IPS DF 6.9 (cell line): Measurements from ENCODE around the gene HAL.
"Not testable (repeated sequence)": the region's sequence is repeated elsewhere in the genome, so short reads cannot be mapped to it uniquely, and the experiment has no call there.

Source experiments
- DNase-seq: peaks from one replicate; pipeline ENCODE4 v3.0.0-alpha.2; 2013; ENCODE audit warnings: low read depth, low spot score
- H3K27ac ChIP-seq: one replicate; pipeline ENCODE4 v1.5.1; 2013; ENCODE audit warnings: low read length, control low read depth
- H3K27me3 ChIP-seq: 2 replicates; pipeline ENCODE4 v1.6.1; 2013; ENCODE audit warnings: mild to moderate bottlenecking, low read length; ENCODE audit not compliant: control insufficient read depth, insufficient read depth
- H3K36me3 ChIP-seq: 2 replicates; pipeline ENCODE4 v1.6.1; 2013; ENCODE audit warnings: low read length; ENCODE audit not compliant: control insufficient read depth, insufficient read depth
- H3K4me1 ChIP-seq: 2 replicates; pipeline ENCODE4 v1.6.1; 2013; ENCODE audit warnings: low read length; ENCODE audit not compliant: control insufficient read depth, insufficient read depth
- H3K4me3 ChIP-seq: 2 replicates; pipeline ENCODE4 v1.5.1; 2013; ENCODE audit warnings: mild to moderate bottlenecking, low read length
- H3K9me3 ChIP-seq: 2 replicates; pipeline ENCODE4 v1.6.1; 2013; ENCODE audit warnings: low read length, inconsistent platforms; ENCODE audit not compliant: control insufficient read depth, insufficient read depth
- WGBS: extraction: QIAGEN DNeasy Blood & Tissue Kit; methylation state at CpG from one replicate; pipeline ENCODE4 v1.1.7; 2013; ENCODE audit warnings: mixed read lengths, missing lambda C conversion rate; ENCODE audit not compliant: insufficient read length, insufficient coverage; 5-methylcytosine and 5-hydroxymethylcytosine counted together

Gene HAL

DNA sequence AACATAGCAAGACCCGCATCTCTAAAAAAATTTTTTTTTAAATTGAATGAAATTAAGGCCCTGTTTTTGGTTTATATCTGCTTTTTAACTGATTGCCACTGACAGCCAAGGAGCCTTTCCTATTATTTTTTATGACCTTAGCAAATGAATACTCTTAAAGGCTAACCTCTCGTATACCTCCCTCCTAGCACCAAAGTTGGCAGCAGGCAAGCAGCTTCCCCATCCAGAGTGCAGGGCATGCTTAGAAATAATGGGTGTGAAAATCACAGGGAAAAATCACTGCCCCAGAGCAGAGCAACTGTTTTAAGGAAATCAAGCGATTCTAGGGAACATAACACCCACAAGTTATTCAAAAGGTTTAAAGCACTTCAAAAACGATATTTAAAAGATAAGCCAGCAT lies 20.7 kb downstream of the HAL start:
- H3K27ac ChIP-seq = no peak overlapping the region
- H3K4me3 ChIP-seq = no peak overlapping the region
- no peaks in the 10 kb centered on the region for H3K9me3 ChIP-seq
- 0 out of 2 replicates have a peak, but pooled peaks cover 1% of the 10 kb centered on the region for H3K4me1 ChIP-seq
- no CpG with 5 or more reads among the region's 4 CpGs for WGBS
- no peaks in the 10 kb centered on the region for H3K27me3 ChIP-seq
- no peaks in the 10 kb centered on the region for H3K36me3 ChIP-seq
- no peak for DNase-seq

DNA sequence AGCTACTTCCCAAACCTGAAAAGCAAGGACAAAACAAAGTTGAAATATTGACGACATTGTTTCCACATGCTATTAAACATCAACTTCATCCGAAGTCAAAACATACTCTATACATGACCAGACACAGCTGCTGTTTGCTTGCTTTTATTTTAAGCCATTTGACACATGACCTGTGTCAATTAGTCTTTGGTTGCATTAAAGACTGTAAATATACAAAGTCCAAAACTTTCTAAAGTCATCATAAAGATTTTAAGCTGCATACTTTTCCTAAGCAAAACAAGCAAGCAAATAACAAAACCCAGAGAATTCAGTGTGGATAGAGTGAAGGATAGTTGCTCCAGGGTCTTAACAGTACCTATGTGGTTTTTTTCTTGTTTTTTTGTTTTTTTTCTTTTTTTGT lies 21.8 kb downstream of the HAL start:
- no peak overlapping the region for H3K4me3 ChIP-seq
- no peak for DNase-seq
- no peaks in the 10 kb centered on the region for H3K36me3 ChIP-seq
- H3K4me1 ChIP-seq = peaks cover 1% of the 10 kb centered on the region; the same call in 1 of the 2 replicates
- H3K27me3 ChIP-seq = no peaks in the 10 kb centered on the region
- no CpG with 5 or more reads among the region's 2 CpGs for WGBS
- no peak overlapping the region for H3K27ac ChIP-seq
- no peaks in the 10 kb centered on the region for H3K9me3 ChIP-seq

DNA sequence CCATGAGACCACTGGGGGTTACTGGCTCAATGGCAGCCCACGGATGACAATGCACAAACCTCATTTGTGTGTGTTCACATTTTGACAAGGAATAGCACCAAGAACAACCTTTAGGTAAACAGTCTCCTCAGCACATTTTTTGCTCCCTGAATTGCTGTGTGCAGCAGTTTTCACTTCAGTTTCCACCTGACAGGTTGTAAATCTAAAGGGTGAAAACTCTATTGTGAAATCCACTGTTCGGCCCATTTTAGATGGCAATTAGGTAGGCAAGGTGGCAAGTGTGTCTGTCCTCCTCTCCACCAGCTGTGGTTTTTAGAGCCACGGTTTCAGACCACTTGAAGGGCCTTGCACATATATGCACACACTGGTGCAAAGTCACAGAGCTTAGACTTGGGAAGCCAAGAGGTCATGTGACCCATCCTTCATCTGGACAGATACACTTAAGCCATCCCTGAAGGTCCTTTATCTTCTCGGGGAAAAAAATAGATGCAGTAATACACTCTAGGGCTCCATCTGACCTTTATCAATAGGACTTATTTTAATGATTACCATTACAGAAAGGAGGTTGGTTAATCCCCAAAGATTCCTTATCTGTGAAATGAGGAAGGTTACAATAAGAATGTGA lies 23.2 kb downstream of the HAL start:
- Histone ChIP-seq H3K4me1 (peaks cover 1% of the 10 kb centered on the region; the same call in 1 of the 2 replicates), H3K36me3 (no peaks in the 10 kb centered on the region), H3K27me3 (no peaks in the 10 kb centered on the region), H3K9me3 (no peaks in the 10 kb centered on the region), H3K27ac (no peak overlapping the region), H3K4me3 (no peak overlapping the region)
- no CpG with 5 or more reads among the region's 4 CpGs for WGBS
- DNase-seq = no peak

DNA sequence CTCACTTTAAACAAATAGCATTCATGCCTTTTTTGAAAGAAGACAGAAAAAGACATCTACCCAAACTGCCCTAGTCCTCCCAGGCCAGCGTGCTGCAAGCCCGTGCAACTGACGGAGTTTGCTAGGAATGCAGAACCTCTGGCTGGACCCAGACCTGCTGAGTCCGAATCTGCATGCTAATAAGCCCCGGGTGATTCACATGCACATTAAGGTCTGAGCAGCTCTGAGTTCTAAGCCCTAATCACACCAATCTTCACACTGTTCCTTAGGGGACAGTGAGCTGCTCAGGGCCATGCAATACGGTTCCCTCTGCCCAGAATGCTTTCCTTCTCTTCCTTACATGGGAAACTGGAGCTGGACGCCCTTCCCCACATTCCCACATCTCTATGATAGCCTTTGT lies 25.2 kb downstream of the HAL start:
- Histone ChIP-seq H3K4me3 (no peak overlapping the region), H3K9me3 (no peaks in the 10 kb centered on the region), H3K27ac (no peak overlapping the region), H3K4me1 (no peaks in the 10 kb centered on the region; the same call in 1 of the 2 replicates), H3K36me3 (no peaks in the 10 kb centered on the region), H3K27me3 (no peaks in the 10 kb centered on the region)
- WGBS = no CpG with 5 or more reads among the region's 7 CpGs
- peak; percentile 61 for DNase-seq

DNA sequence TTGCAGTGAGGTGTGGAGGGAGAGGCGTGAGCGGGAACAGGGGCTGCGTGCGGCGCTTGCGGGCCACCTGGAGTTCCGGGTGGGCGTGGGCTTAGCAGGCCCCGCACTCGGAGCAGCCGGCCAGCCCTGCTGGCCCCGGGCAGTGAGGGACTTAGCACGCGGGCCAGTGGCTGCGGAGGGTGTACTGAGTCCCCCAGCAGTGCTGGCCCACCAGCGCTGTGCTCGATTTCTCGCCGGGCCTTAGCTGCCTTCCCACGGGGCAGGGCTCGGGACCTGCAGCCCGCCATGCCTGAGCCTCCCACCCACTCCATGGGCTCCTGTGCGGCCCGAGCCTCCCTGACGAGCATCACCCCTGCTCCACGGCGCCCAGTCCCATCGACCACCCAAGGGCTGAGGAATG lies 27.0 kb downstream of the HAL start:
- not testable (repeated sequence) for H3K36me3 ChIP-seq, H3K27me3 ChIP-seq, H3K27ac ChIP-seq, H3K4me3 ChIP-seq, DNase-seq, H3K9me3 ChIP-seq, H3K4me1 ChIP-seq
- no CpG with 5 or more reads among the region's 28 CpGs for WGBS

DNA sequence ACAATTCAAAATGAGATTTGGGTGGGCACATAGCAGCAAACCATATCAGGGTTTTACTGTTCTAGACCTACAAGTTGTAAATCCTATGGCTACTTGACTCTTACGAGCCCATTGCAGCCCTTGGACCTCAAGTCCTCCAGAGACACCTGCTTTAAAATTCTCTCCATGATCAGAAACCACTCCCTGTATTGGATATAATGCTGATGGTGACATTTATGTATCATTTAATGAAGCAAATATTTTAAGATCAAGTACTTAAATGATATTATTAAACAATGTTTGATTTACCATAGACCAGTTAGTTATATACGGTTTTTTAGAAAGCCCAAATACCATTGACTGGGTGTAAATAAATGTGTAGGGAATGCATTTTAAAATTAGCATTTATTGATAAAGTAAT lies 28.8 kb downstream of the HAL start:
- H3K4me3 ChIP-seq = no peak overlapping the region
- no peaks in the 10 kb centered on the region for H3K27me3 ChIP-seq
- no peak for DNase-seq
- WGBS = no CpG with 5 or more reads among the region's 2 CpGs
- H3K27ac ChIP-seq = no peak overlapping the region
- H3K4me1 ChIP-seq = no peaks in the 10 kb centered on the region; the same call in 1 of the 2 replicates
- H3K36me3 ChIP-seq = no peaks in the 10 kb centered on the region
- no peaks in the 10 kb centered on the region for H3K9me3 ChIP-seq

DNA sequence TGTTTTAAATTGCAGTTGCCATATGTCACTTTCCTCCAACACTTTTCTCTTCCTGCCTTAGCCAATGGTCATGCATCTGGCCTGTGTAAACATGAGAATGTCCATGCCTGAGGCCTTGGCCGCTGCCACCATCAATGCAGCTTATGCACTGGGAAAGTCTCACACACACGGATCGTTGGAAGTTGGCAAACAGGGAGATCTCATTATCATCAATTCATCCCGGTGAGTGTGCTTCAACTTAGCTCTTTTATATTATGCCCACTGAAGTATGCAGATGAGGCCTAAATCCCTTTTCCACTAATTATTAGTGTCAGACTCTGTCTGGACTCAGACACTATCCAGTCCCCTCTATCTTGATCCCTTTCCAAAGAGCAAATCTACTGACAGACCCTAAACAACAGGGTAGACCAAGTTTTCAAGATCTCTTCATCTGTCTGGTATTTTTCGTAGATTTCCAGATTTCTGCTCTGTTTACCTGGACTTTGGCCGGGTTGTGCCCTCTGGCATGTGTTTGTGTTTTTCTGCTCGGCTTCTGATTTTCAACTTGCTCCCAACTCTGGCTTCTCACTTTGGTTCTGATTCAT lies 29.8 kb downstream of the HAL start:
- Histone ChIP-seq H3K36me3 (no peaks in the 10 kb centered on the region), H3K4me1 (no peaks in the 10 kb centered on the region; the same call in 1 of the 2 replicates), H3K9me3 (no peaks in the 10 kb centered on the region), H3K27ac (no peak overlapping the region), H3K4me3 (no peak overlapping the region), H3K27me3 (no peaks in the 10 kb centered on the region)
- no CpG with 5 or more reads among the region's 7 CpGs for WGBS
- no peak for DNase-seq

DNA sequence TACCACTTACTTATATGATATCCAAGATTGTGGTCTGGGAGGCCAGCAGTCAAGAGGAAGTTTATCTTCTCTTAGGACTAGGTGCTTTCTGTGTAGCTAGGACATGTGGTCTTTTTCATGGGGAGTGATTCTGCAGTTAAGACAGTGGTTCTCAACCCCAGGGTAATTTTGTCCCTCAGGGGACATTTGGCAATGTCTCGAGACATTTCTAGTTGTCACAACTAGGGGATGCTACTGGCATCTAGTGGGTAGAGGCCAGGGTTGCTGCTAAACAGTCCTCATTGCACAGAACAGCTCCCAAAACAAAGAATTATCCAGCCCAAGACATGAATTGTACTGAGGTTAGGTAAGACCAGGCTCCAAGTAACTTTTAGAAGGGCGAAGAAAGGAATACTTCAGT lies 33.0 kb downstream of the HAL start:
- no peak overlapping the region for H3K4me3 ChIP-seq
- H3K36me3 ChIP-seq = no peaks in the 10 kb centered on the region
- no peaks in the 10 kb centered on the region for H3K27me3 ChIP-seq
- no CpG with 5 or more reads among the region's 2 CpGs for WGBS
- no peaks in the 10 kb centered on the region for H3K4me1 ChIP-seq
- H3K9me3 ChIP-seq = no peaks in the 10 kb centered on the region
- no peak overlapping the region for H3K27ac ChIP-seq
- no peak for DNase-seq

DNA sequence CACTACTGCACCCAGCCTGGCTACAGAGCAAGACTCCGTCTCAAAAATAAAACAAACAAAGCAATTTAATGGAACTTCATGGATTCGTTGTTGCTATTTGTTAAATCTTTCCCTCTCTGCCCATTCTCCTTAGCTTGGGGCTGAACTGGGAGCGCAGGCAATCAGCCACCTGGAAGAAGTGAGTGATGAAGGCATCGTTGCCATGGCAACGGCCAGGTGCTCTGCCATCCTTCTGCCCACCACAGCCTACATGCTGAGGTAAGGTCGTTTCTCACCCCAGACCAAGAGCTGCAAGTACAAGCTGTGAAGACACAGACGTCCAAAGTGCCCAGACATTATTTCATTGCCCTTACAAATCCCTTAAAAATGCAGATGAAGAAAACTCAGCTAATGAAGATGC lies 33.9 kb downstream of the HAL start:
- H3K36me3 ChIP-seq = no peaks in the 10 kb centered on the region
- DNase-seq = no peak
- H3K4me3 ChIP-seq = no peak overlapping the region
- no peaks in the 10 kb centered on the region for H3K27me3 ChIP-seq
- H3K4me1 ChIP-seq = no peaks in the 10 kb centered on the region
- H3K27ac ChIP-seq = no peak overlapping the region
- WGBS = no CpG with 5 or more reads among the region's 7 CpGs
- no peaks in the 10 kb centered on the region for H3K9me3 ChIP-seq

DNA sequence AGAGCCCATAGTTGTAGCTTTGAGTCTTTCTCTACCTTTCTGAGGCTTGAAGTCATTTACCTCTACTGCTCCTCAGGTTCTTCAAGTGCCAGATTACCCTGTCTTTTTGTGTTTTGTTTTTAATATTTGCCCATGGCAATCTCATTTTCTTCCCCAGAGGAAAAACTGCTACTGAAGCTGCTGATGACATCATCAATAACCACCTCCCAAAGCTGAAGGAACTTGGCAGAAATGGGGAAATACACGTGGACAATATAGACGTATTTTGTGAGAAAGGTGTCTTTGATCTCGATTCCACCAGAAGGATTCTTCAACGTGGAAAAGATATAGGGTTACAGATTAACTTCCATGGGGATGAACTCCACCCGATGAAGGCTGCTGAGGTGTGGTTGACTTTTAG lies 35.9 kb downstream of the HAL start:
- Histone ChIP-seq H3K27me3 (no peaks in the 10 kb centered on the region), H3K9me3 (no peaks in the 10 kb centered on the region), H3K4me3 (no peak overlapping the region), H3K36me3 (no peaks in the 10 kb centered on the region), H3K4me1 (0 out of 2 replicates have a peak, but pooled peaks cover 1% of the 10 kb centered on the region), H3K27ac (no peak overlapping the region)
- no CpG with 5 or more reads among the region's 5 CpGs for WGBS
- DNase-seq = no peak

DNA sequence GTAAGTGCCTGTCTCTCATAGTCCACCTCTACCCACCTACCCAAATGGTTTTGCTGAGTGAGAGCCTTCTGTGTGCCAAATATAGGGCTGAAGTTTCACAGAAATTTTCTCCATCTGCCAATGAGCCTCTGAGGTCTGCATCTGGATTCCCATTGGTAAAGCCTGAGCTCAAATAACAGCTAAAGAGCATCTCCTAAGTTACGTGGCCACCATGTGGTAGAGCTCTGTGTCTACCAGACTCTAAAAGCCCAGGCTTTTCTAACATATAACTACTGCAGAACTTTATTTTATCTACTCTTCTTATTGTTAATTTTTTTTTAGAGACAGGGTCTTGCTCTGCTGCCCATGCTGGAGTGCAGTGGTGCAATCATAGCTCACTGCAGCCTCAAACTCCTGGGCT lies 37.0 kb downstream of the HAL start:
- Histone ChIP-seq H3K4me1 (0 out of 2 replicates have a peak, but pooled peaks cover 1% of the 10 kb centered on the region), H3K4me3 (no peak overlapping the region), H3K36me3 (no peaks in the 10 kb centered on the region), H3K9me3 (no peaks in the 10 kb centered on the region), H3K27me3 (no peaks in the 10 kb centered on the region), H3K27ac (no peak overlapping the region)
- DNase-seq = no peak
- WGBS = no CpG with 5 or more reads among the region's 1 CpG
